ENCODE data around the gene STAG3. TPM values are rescaled to one million over a fixed set of nuclear protein-coding genes. Genes with fewer than 3 reads are reported as not detected.

Gene STAG3
- total and polyA plus RNA-seq, 9 of the 15 experiments (the other 6 are each of a cell fraction or from before 2014, with no cell fraction given): 0.54 to 2.5 (median 1.7) TPM

- H3K27me3 ChIP-seq (ENCODE audit: control insufficient read depth in 2 of 2, insufficient read depth in 2 of 2, low read length in 2 of 2): no peaks in the 10 kb centered on the region
- peaks cover 39 to 63% of the 10 kb centered on the region in 2 experiments for H3K4me1 ChIP-seq (replicated peaks in 1 of 2; ENCODE audit: control insufficient read depth in 2 of 2, insufficient read depth in 2 of 2, low read length in 2 of 2)
- TF ChIP-seq ZC3H11A (IDR thresholded peaks at IDR 0.05; ENCODE audit: low read depth, low read length): no peak
- no peak for TF ChIP-seq HMBOX1 (IDR thresholded peaks at IDR 0.05)
- no peak for TF ChIP-seq POLR2B (IDR thresholded peaks at IDR 0.05; ENCODE audit: low read depth, partially characterized antibody)
- TF ChIP-seq CTCF (IDR thresholded peaks at IDR 0.05 in 2 of 3, conservative IDR thresholded peaks at IDR 0.05 in 1 of 3; ENCODE audit: insufficient read depth in 2 of 3, low read depth in 1 of 3, low read length in 3 of 3): no peak
- TF ChIP-seq SMARCB1 (IDR thresholded peaks at IDR 0.05; ENCODE audit: insufficient read length, low read depth): no peak
- no peak for TF ChIP-seq ZNF165 (CRISPR knock-in tag; IDR thresholded peaks at IDR 0.05; ENCODE audit: borderline replicate concordance)
- no peak for TF ChIP-seq PRMT5 (CRISPR knock-in tag; IDR thresholded peaks at IDR 0.05)
- peak; percentile 70 for TF ChIP-seq CBFA2T3 (IDR thresholded peaks at IDR 0.05)
- peak; percentile 47; the same call in 1 of the 2 replicates for TF ChIP-seq DPF2 (IDR thresholded peaks at IDR 0.05)
- no peak for TF ChIP-seq ZNF511 (CRISPR knock-in tag; IDR thresholded peaks at IDR 0.05)
- no peak for TF ChIP-seq ZFP91 (CRISPR knock-in tag; IDR thresholded peaks at IDR 0.05)
- no peak for TF ChIP-seq IRF2 (CRISPR knock-in tag; IDR thresholded peaks at IDR 0.05)
- no peak for TF ChIP-seq TRIM25 (IDR thresholded peaks at IDR 0.05; ENCODE audit: borderline replicate concordance)
- no peak for TF ChIP-seq SLC30A9 (CRISPR knock-in tag; IDR thresholded peaks at IDR 0.05)
- TF ChIP-seq NR1H2 (CRISPR knock-in tag; IDR thresholded peaks at IDR 0.05): no peak
- no peak for TF ChIP-seq ZNF766 (CRISPR knock-in tag; conservative IDR thresholded peaks at IDR 0.05)
Observed at GRCh38 chr7:100170101-100170897, 7.4 kb upstream of the STAG3 start.

More at GRCh38 chr7:100170101-100170897, 7.4 kb upstream of the STAG3 start:
- Histone ChIP-seq H2AFZ (ENCODE audit: low read depth, low read length) (no peak overlapping the region), H3K79me2 (ENCODE audit: control insufficient read depth, insufficient read depth, low read length) (no peaks in the 10 kb centered on the region), H3K9me1 (ENCODE audit: control insufficient read depth, insufficient read depth, low read length) (no peaks in the 10 kb centered on the region), H3K36me3 (ENCODE audit: control insufficient read depth, insufficient read depth, low read length) (no peaks in the 10 kb centered on the region), H3K4me2 (ENCODE audit: insufficient read depth, low read length) (no peak overlapping the region; the same call in 1 of the 2 replicates), H3K4me3 (no peak overlapping the region), H4K20me1 (replicated peaks; ENCODE audit: control insufficient read depth, insufficient read depth, low read length) (no peaks in the 10 kb centered on the region), H3K9ac (ENCODE audit: insufficient read depth in 1 of 2, low read depth in 2 of 2, low read length in 2 of 2) (peak overlapping the region in 1 of 2 experiments; percentile 66; a peak in 1 of 4 replicates), H3K9me3 (replicated peaks; ENCODE audit: control insufficient read depth, insufficient read depth, low read depth, low read length) (no peaks in the 10 kb centered on the region), H3K27ac (ENCODE audit: extremely low read depth, low read depth, low read length) (no peak overlapping the region)
- intact Hi-C loops (cut with micrococcal nuclease): no loop called here
- 35% methylated on average over 11 of the region's 11 CpGs for WGBS (ENCODE audit: insufficient coverage, low coverage, missing lambda C conversion rate)
- FAIRE-seq (peak; percentile 6), ATAC-seq (no peak), DNase-seq (ENCODE audit: extremely low read depth in 1 of 4, low spot score in 3 of 4) (peak in 2 of 4 experiments; percentile 13 to 19)
- BruUV-seq (replicated peaks): no TSS peak
- CTCF ChIA-PET (ENCODE audit: low intra/inter-chr PET ratio): no interaction called here
- POLR2A ChIA-PET: no interaction called here
- in situ Hi-C loops (cut with MboI): no loop called here

All from K562 (cell line).